ENCODE measurements around the gene ERC2. TPM values are rescaled to one million over a fixed set of nuclear protein-coding genes. Genes with fewer than 3 reads are reported as not detected.

ERC2 gene
- total and polyA plus RNA-seq, 7 donors = 0.52 to 5.7 (median 1.2) TPM; not detected in 2

- H3K9me3 ChIP-seq = no peaks in the 10 kb centered on the region
- peaks cover 0 to 22% (median 10%) of the 10 kb centered on the region in 4 donors for H3K4me1 ChIP-seq
- no peak overlapping the region for H3K27ac ChIP-seq
- TF ChIP-seq EP300 (IDR thresholded peaks at IDR 0.05) (no peak), CTCF (IDR thresholded peaks at IDR 0.05) (no peak), POLR2A (IDR thresholded peaks at IDR 0.05) (no peak), POLR2AphosphoS5 (IDR thresholded peaks at IDR 0.05) (no peak)
- no peak overlapping the region for H3K4me3 ChIP-seq
- H3K27me3 ChIP-seq = no peaks in the 10 kb centered on the region
- 81 to 89% methylated on average over 4 of the region's 4 CpGs for WGBS, 2 donors
- H3K36me3 ChIP-seq = no peaks in the 10 kb centered on the region
- DNase-seq = no peak
- intact Hi-C loops (cut with DNase I) = no loop called here
Observed at GRCh38 chr3:55697177-55697865, 770.9 kb downstream of the ERC2 start.

GRCh38 chr3:55692957-55693558 is 775.2 kb downstream of the ERC2 start:
- Histone ChIP-seq H3K4me1 (peaks cover 0 to 13% (median 6%) of the 10 kb centered on the region in 4 donors), H3K4me3 (no peak overlapping the region), H3K9me3 (no peaks in the 10 kb centered on the region), H3K36me3 (no peaks in the 10 kb centered on the region), H3K27ac (no peak overlapping the region), H3K27me3 (no peaks in the 10 kb centered on the region)
- intact Hi-C loops (cut with DNase I) = no loop called here
- TF ChIP-seq EP300 (IDR thresholded peaks at IDR 0.05) (no peak), CTCF (IDR thresholded peaks at IDR 0.05) (no peak), POLR2AphosphoS5 (IDR thresholded peaks at IDR 0.05) (no peak), POLR2A (IDR thresholded peaks at IDR 0.05) (no peak)
- DNase-seq = no peak
- WGBS, 2 donors = 71 to 76% methylated on average over 2 of the region's 2 CpGs

- no peak overlapping the region for H3K4me3 ChIP-seq
- peaks cover 0 to 13% (median 6%) of the 10 kb centered on the region in 4 donors for H3K4me1 ChIP-seq
- H3K27me3 ChIP-seq = no peaks in the 10 kb centered on the region
- intact Hi-C loops (cut with DNase I) = no loop called here
- no peaks in the 10 kb centered on the region for H3K36me3 ChIP-seq
- no peak overlapping the region for H3K27ac ChIP-seq
- no peak for TF ChIP-seq POLR2A (IDR thresholded peaks at IDR 0.05)
- TF ChIP-seq CTCF (IDR thresholded peaks at IDR 0.05) = no peak
- no peaks in the 10 kb centered on the region for H3K9me3 ChIP-seq
- DNase-seq = no peak
- WGBS, 2 donors = 45 to 70% methylated on average over 1 of the region's 1 CpG
Observed at GRCh38 chr3:55692295-55692956, 775.8 kb downstream of the ERC2 start.

- Histone ChIP-seq H3K36me3 (no peaks in the 10 kb centered on the region), H3K4me3 (no peak overlapping the region), H3K4me1 (peaks cover 0 to 13% (median 6%) of the 10 kb centered on the region in 4 donors), H3K9me3 (no peaks in the 10 kb centered on the region), H3K27ac (no peak overlapping the region), H3K27me3 (no peaks in the 10 kb centered on the region)
- intact Hi-C loops (cut with DNase I) = no loop called here
- no peak for TF ChIP-seq CTCF (IDR thresholded peaks at IDR 0.05)
- no peak for TF ChIP-seq POLR2A (IDR thresholded peaks at IDR 0.05)
- no peak for TF ChIP-seq EP300 (IDR thresholded peaks at IDR 0.05)
- TF ChIP-seq POLR2AphosphoS5 (IDR thresholded peaks at IDR 0.05) = no peak
- 76 to 86% methylated on average over 4 of the region's 4 CpGs for WGBS, 2 donors
- no peak for DNase-seq
Observed at GRCh38 chr3:55691141-55691540, 777.1 kb downstream of the ERC2 start.
